Smooth muscle cell (in vitro differentiated cells): ENCODE data around the gene P3R3URF. TPM values are rescaled to one million over a fixed set of nuclear protein-coding genes. Genes with fewer than 3 reads are reported as not detected.

Source experiments
- DNase-seq: peaks from one replicate; lab custom pipeline; 2025; ENCODE audit not compliant: unreplicated experiment; lab: John Stamatoyannopoulos, UW
- H2AFZ ChIP-seq: fragments of 200-600 bp; sonication (generic); 2 replicates; pipeline ENCODE4 v1.6.0; 2016; ENCODE audit warnings: antibody characterized with exemption, low read depth, mild to moderate bottlenecking
- H3F3A ChIP-seq: fragments of 200-600 bp; sonication (generic); 2 replicates; pipeline ENCODE4 v1.6.0; 2017; ENCODE audit warnings: antibody characterized with exemption, low read depth
- H3K27ac ChIP-seq: fragments of 200-600 bp; sonication (generic); 2 replicates; pipeline ENCODE4 v1.5.1; 2016; ENCODE audit warnings: low read depth, mild to moderate bottlenecking
- H3K27me3 ChIP-seq: fragments of 200-600 bp; sonication (generic); 2 replicates; pipeline ENCODE4 v1.6.1; 2016; ENCODE audit warnings: low read depth, mild to moderate bottlenecking
- H3K36me3 ChIP-seq: fragments of 200-600 bp; sonication (generic); 2 replicates; pipeline ENCODE4 v1.5.1; 2016; ENCODE audit warnings: low read depth
- H3K4me1 ChIP-seq: fragments of 200-600 bp; sonication (generic); 2 replicates; pipeline ENCODE4 v1.5.1; 2016; ENCODE audit warnings: low read depth
- H3K4me2 ChIP-seq: fragments of 200-600 bp; sonication (generic); 2 replicates; pipeline ENCODE4 v1.6.0; 2016; ENCODE audit warnings: mild to moderate bottlenecking
- H3K4me3 ChIP-seq: fragments of 200-600 bp; sonication (generic); 2 replicates; pipeline ENCODE4 v1.5.1; 2016; ENCODE audit warnings: mild to moderate bottlenecking
- H3K79me2 ChIP-seq: fragments of 200-600 bp; sonication (generic); 2 replicates; pipeline ENCODE4 v1.6.0; 2016; ENCODE audit warnings: low read depth, mild to moderate bottlenecking
- H3K9ac ChIP-seq: fragments of 200-600 bp; sonication (generic); 2 replicates; pipeline ENCODE4 v1.6.0; 2016; ENCODE audit warnings: low read depth
- H3K9me3 ChIP-seq: fragments of 200-600 bp; sonication (generic); replicated peaks from 2 replicates; pipeline ENCODE4 v1.5.1; 2016; ENCODE audit warnings: low read depth
- H4K20me1 ChIP-seq: fragments of 200-600 bp; sonication (generic); 2 replicates; pipeline ENCODE4 v1.6.0; 2016; ENCODE audit warnings: low read depth
- CTCF ChIP-seq: fragments of 200-600 bp; sonication (generic); IDR thresholded peaks from 2 replicates; pipeline ENCODE4 v1.5.1; 2017; ENCODE audit warnings: borderline replicate concordance, mild to moderate bottlenecking, antibody characterized with exemption; ENCODE audit not compliant: insufficient read depth, poor library complexity, severe bottlenecking
- WGBS: methylation state at CpG from one replicate; pipeline ENCODE4 v1.1.7; 2016; ENCODE audit warnings: low lambda C conversion rate; 5-methylcytosine and 5-hydroxymethylcytosine counted together
- polyA plus RNA-seq: library from polyadenylated mRNA; unstranded; fragments of >200 nt; fragmentation: Nextera tagmentation; extraction: Ambion mirVana; gene quantifications from 2 replicates; pipeline ENCODE4 v1.2.1, GENCODE V29; 2016
- total RNA-seq: library from RNA; depleted of rRNA; stranded (reverse); fragments of >200 nt; gene quantifications from 2 replicates; pipeline ENCODE4 v1.2.3, GENCODE V29; 2014

P3R3URF gene
- total and polyA plus RNA-seq, 2 experiments from 2014 or later: not detected

GRCh38 chr1:46193285-46193684 lies 17.0 kb upstream of the P3R3URF start:
- no peak overlapping the region for H3K4me3 ChIP-seq
- no peaks in the 10 kb centered on the region for H3K27me3 ChIP-seq
- no peaks in the 10 kb centered on the region for H4K20me1 ChIP-seq
- no peaks in the 10 kb centered on the region for H3K36me3 ChIP-seq
- peaks cover 8% of the 10 kb centered on the region for H3K79me2 ChIP-seq
- H3F3A ChIP-seq: no peaks in the 10 kb centered on the region
- no peak overlapping the region for H2AFZ ChIP-seq
- TF ChIP-seq CTCF: no peak
- DNase-seq: no peak
- H3K27ac ChIP-seq: no peak overlapping the region
- no peaks in the 10 kb centered on the region for H3K9me3 ChIP-seq
- H3K4me1 ChIP-seq: peaks cover 7% of the 10 kb centered on the region
- no peak overlapping the region for H3K4me2 ChIP-seq
- no peak overlapping the region for H3K9ac ChIP-seq
- 98% methylated on average over 7 of the region's 7 CpGs for WGBS

GRCh38 chr1:46192171-46192570 lies 15.9 kb upstream of the P3R3URF start:
- H3K4me2 ChIP-seq: no peak overlapping the region
- no peak overlapping the region for H3K9ac ChIP-seq
- no peak for DNase-seq
- H3K79me2 ChIP-seq: peaks cover under 1% of the 10 kb centered on the region
- peaks cover under 1% of the 10 kb centered on the region for H3K4me1 ChIP-seq
- H4K20me1 ChIP-seq: no peaks in the 10 kb centered on the region
- no peaks in the 10 kb centered on the region for H3F3A ChIP-seq
- no peak overlapping the region for H3K4me3 ChIP-seq
- H3K27me3 ChIP-seq: no peaks in the 10 kb centered on the region
- no peaks in the 10 kb centered on the region for H3K9me3 ChIP-seq
- no peak for TF ChIP-seq CTCF
- no peaks in the 10 kb centered on the region for H3K36me3 ChIP-seq
- no peak overlapping the region for H3K27ac ChIP-seq
- WGBS: 98% methylated on average over 10 of the region's 10 CpGs
- no peak overlapping the region for H2AFZ ChIP-seq

GRCh38 chr1:46191033-46191701 lies 14.9 kb upstream of the P3R3URF start:
- TF ChIP-seq CTCF: no peak
- H3K4me2 ChIP-seq: no peak overlapping the region
- H3K27ac ChIP-seq: no peak overlapping the region
- no peaks in the 10 kb centered on the region for H3K27me3 ChIP-seq
- no peak overlapping the region for H3K4me3 ChIP-seq
- no peak overlapping the region for H3K9ac ChIP-seq
- H3K9me3 ChIP-seq: no peaks in the 10 kb centered on the region
- H3K79me2 ChIP-seq: no peaks in the 10 kb centered on the region
- no peak overlapping the region for H2AFZ ChIP-seq
- no peaks in the 10 kb centered on the region for H4K20me1 ChIP-seq
- H3K36me3 ChIP-seq: no peaks in the 10 kb centered on the region
- WGBS: 96% methylated on average over 9 of the region's 9 CpGs
- no peaks in the 10 kb centered on the region for H3F3A ChIP-seq
- no peak for DNase-seq
- no peaks in the 10 kb centered on the region for H3K4me1 ChIP-seq

GRCh38 chr1:46190539-46190938 lies 14.3 kb upstream of the P3R3URF start:
- Histone ChIP-seq H3K27me3 (no peaks in the 10 kb centered on the region), H3K79me2 (no peaks in the 10 kb centered on the region), H3K4me3 (no peak overlapping the region), H2AFZ (no peak overlapping the region), H3K9me3 (no peaks in the 10 kb centered on the region), H3K4me1 (no peaks in the 10 kb centered on the region), H3F3A (no peaks in the 10 kb centered on the region), H3K4me2 (no peak overlapping the region), H4K20me1 (no peaks in the 10 kb centered on the region), H3K36me3 (no peaks in the 10 kb centered on the region), H3K9ac (no peak overlapping the region), H3K27ac (no peak overlapping the region)
- WGBS: 89% methylated on average over 3 of the region's 3 CpGs
- no peak for TF ChIP-seq CTCF
- DNase-seq: no peak
